ENCODE measurements around the gene IMPA2.
"Not testable (repeated sequence)": the region's sequence is repeated elsewhere in the genome, so short reads cannot be mapped to it uniquely, and the experiment has no call there.

IMPA2 gene

DNA sequence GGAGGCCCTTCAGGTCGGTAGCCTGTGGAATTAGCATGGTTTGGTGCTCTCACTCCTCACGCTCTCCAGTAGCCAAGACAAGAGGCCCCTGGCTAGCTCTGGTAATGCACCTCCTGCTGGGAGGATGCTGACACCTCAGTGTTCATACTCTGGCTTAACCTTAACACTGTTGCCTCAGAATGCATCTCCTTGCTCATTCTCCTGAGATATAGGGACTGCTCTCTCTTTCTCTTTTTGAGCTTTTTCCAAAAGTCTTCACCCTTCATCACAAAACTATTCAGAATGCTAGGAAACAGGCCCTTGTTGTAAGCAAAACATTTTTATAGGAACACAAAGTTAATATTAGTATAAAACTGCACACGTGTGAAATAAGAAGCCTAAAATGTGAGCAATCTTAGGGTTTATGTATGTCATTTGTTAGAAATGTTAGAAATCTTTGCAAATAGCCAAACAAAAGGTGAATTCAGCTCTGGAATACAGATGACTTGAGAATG, 17.3 kb upstream of the IMPA2 start:
- no peak for DNase-seq

DNA sequence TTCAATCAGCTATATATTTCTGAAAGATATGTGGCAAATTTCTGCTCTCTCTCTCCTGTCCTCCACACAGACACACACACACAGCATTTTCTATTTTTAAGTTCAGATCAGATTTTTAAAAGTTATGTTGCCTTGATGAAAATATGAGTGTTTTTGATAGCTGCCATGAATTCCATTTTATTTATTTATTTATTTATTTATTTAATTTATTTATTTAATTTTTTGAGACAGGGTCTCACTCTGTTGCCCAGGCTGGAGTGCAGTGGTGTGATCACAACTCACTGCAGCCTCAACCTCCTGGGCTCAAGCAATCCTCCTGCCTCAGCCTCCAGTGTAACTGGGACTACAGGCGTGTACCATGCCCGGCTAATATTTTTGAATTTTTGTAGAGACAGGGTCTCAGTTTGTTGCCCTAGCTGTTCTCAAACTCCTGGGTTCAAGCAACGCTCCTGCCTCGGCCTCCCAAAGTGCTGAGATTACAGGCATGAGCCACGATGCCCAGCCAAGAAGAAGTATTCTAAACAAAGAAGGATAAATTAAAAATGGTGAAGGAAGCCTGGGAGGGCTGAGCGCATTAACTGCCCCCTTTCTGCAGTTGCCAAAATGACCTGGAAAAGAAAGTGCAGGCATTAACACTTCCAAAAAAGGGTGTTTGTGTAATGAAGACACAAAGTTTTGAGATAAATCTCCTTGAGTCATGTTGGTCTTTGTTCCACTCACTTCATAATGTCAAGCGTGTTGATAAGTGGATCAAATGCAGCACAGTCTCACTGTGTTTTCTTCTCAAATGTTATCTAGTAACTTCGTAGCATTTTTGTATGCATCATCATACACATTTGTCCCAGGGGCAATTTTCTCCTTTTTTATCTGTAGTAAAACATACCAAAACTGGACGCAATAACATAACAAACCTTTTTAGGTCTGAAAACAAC, 11.1 kb upstream of the IMPA2 start:
- no peak for DNase-seq

DNA sequence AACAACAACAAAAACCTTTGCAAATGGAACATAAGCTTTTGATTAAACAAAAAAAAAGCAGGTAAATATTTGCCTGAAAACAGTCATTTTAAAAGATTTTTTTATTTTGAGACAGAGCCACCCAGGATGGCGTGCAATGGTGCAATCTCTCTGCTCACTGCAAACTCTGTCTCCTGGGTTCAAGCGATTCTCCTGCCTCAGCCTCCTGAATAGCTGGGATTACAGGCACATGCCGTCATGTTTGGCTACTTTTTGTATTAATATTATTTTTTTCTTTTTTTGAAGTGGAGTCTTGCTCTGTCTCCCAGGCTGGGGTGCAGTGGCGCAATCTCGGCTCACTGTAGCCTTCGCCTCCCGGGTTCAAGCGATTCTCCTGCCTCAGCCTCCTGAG, 10.5 kb upstream of the IMPA2 start:
- not testable (repeated sequence) for DNase-seq

DNA sequence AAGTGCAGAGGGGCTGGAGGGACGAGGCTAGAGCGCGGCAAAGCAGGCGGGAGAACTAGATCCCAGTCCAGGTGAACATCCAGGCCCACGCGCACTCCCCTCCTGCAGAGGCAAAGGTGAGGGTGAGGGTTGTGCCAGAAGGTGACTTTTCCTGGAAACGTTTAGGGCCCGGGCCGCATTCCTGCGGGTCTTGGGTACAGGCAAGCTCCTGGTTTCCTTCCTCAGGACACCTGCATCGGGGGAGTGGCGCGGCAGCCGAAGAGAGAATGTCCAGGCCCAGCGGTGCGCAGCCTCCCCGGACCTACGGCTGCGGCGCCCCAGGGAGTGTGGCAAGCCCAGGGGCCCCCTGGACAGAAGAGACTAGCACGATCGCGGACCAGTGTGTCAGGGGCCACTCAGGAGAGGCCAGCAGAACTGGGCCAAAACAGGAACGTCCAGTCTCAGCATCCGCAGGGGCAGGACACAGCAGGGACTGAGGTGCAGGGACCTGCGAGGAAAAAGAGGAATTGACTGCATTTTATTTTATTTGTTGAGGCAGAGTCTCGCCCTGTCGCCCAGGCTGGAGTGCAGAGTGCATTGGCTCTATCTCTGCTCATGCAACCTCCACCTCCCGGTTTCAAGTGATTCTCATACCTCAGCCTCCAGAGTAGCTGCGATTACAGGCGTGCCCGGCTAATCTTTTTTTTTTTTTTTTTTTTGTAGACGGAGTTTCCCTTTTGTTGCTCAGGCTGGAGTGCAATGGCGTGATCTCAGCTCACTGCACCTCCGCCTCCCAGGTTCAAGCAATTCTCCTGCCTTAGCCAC, 8.7 kb upstream of the IMPA2 start:
- DNase-seq: no peak

DNA sequence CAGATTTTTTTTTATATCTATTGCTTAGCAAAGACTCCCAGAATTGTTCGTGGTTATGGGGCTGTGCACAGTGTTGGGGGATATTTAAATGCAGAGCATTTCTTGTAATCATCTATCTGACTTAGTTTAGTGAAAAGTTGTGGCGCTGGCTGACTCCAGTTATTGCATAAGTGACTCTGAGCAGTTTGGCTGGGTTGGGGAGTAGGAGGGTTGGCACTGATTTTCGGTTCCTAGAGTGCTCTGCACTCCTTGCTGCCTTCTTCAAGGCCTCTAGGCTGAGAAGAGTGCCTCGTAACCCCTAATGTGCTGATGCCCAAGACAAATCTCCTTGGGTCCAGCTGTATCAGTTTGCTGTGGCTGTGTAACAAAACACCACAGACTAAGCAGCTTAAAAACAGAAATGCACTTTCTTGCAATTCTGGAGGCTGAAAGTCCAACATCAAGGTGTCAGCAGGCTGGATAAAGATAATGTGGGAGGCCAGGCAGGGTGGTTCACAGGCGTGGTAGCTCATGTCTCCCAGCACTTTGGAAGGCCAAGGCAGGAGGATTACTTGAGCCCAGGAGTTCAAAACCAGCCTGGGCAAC, 6.5 kb upstream of the IMPA2 start:
- no peak for DNase-seq

DNA sequence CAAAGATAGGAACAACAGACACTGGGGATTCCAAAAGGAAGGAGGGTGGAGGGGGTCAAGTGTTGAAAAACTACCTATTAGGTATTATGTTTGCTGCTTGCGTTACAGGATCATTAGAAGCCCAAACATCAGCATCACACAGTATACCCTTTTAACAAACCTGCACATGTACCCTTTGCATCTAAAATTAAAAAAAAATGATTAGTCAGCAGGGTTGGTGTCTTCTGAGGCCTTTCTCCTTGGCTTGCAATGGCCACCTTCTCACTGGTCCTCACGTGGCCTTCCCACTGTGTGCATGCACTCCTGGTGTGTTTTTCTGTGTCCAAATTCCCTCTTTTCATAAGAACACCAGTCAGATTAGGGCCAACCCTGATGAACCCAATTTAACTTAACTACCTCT, 5.6 kb upstream of the IMPA2 start:
- no peak for DNase-seq

DNA sequence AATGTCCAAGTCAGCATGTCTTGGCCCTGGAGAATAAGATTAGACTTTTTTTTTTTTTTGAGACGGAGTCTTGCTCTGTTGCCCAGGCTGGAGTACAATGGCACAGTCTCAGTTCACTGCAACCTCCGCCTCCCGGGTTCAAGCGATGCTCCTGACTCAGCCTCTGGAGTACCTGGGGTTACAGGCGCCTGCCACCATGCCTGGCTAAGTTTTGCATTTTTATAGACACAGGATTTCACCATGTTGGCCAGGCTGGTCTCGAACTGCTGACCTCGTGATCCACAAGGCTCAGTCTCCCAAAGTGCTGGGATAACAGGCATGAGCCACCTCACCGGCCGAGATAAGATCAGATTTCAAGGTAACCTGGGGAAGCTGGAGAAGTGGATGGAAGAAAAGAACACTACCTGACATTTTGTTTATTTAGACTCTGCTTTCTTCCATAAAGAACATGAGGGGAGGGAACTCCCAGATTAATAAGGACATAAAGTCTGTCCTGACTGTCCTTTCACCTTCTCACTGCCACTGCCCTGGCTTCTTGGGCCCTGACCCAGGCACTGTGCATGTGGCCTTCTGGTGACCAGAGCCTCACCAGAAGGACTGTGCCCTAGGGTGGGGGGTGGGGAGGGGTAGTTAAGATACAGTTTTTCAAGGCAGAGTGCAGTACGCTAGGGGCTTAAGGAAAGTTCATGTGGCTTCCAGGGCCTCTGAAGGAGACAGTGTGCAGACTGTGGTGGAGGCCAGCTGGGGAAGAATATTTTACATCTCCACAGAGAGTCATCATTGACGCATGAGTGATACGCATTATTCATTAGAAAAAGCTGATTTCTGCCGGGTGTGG, 4.8 kb upstream of the IMPA2 start:
- peak; percentile 46 for DNase-seq

DNA sequence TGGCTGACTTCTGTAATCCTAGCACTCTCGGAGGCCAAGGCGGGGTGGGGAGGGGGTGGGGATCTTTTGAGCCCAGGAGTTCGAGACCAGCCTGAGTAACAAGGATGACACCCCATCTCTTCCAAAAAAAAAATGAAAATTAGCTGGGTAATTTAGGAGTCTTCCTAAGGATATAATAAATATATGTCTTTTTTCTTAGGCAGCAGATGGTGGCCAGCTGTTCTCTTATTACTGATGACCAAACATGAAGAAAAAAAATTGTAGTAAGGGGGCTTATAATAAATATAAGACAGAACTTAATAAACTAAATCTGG, 4.2 kb upstream of the IMPA2 start:
- DNase-seq: no peak

DNA sequence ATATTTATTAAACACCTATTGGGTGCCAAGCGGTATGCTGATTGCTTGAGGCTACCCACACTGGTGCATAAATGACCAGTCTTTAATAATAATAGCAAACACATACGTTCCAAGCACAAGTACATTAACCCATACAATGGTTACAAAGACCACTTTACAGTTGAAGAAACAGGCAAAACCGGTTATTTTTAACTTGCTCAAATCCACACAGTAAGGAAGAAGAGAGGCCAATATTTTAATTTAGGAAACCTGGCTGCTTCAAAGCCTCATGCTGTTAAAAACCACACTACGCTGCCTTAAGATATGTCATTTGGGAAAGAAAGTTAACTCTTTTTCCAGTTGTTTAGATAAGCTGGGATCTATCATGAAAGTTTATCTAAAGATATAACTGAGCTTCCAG, 2.4 kb upstream of the IMPA2 start:
- DNase-seq: no peak

DNA sequence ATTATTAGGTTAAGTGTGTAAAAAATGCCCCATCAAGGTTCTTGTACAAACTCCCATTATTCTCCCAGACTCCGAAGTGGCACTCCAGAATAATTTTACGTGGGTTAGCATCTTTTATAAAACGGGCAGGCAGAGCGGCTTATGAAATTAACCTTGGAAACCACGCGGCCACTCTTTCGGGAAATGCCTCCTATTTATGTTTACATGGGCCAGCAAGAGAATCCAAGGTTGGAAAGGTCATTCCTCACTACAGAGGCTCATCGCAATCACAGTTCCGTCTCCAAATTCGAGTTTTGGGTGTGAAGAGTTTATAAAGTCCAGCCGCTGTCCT, 1.2 kb upstream of the IMPA2 start:
- no peak for DNase-seq

DNA sequence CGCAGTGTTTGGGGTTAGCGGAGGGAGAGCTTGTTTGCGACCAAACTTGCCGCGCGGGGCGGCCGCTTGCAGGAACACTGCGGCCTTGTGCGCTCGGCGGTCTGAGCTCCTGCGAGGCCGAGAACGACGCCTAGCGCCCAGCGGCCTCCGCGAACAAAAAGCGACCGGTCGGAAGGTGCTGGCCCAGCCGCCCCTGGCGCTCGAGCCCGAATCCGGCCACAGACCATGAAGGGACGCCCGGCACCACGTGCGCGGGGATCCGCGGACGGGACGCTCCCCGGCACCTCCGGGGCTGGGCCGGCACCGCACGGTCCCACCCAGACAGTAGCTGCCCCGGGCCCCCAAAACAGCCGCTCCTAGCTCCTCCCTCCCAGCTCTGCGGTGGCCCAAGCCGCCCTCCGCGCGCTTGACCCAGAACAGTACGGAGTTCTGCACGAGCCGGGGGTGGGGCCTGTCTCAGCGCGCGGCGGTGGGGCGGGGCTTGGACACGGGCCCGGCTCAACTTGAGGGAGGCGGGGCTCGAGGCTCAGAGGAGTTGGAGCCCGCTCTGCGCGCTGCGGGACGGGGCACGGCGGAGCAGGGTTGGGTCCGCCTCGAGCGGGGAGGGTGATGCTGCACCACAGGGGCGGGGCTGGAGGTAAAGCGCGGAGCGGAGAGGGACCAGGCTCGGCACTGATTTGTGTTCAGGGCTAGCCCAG, 664 bp upstream of the IMPA2 start:
- DNase-seq: no peak

DNA sequence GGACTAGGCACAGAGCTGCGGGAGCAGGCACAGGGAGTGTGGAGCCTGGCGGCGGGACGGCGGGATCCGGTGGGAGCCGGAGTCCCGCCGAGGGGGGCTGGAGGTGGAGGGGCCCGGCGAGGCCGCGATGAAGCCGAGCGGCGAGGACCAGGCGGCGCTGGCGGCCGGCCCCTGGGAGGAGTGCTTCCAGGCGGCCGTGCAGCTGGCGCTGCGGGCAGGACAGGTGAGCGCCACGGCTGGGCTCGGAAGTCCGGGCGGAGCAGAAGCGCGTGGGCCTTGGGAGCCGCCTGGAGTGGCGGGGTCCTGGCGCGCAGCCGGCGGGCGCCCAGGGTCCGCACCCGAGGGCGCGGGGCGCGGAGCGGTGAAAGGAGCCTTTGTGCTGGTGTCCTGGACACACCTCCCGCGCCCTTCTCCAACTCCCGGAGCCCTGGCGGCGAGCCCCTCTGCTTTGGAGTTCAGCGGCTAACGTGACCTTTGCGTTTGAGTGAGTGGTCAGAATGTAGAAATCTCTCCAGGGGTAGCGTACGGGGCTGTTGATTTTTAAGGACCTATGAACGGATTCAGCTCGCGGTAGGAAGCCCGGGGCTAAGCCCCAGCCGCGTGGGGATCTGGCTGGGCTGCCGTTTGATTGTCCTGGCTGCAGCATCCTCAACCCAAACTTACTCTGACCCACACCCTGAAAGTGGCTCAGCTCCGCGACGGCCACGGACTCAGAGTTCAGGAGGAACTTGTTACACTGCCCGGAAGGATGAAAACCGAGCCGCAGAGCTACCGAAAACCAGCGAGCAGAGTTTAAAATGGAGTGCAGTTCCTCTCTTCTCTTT, 448 bp downstream of the IMPA2 start:
- DNase-seq: peak; percentile 62

DNA sequence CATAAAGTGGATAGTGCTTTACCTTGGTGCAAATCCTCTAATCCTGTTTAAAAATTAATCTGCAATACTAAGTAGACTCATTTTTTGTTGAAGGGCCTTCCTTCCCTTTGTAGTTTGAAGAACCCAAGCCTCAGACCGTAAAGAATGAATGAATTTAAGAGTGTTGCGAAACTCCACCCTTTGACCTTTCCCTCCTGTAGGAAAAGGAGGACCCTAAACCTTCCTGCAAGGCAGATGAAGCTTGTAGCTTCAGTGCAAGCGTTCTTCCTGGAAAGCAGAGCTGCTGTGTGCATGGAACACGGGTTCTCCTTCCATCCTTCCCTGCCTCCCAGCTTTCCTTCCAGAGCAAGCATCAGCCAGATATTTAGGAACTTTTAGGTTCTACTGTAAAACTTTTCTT, 1.7 kb downstream of the IMPA2 start:
- no peak for DNase-seq

DNA sequence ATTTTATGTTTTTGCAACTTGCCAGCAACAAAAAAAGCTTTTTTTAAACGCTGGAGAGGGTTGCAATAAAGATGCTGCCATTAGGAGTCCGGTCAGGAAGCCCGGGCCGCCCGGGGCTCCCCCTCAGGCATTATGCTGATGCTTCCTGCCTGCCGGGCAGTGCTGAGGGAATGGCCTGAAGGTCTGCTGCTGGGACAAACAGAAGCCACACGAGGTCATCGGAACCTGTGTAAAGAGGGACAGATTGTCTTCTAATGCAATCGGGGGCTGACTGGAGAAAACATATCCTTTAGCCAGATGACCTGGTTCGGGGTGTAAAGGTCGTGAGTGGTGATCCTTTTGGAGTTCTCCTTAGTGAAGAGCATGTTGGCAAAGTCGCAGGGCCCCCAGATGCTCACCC, 2.3 kb downstream of the IMPA2 start:
- no peak for DNase-seq

DNA sequence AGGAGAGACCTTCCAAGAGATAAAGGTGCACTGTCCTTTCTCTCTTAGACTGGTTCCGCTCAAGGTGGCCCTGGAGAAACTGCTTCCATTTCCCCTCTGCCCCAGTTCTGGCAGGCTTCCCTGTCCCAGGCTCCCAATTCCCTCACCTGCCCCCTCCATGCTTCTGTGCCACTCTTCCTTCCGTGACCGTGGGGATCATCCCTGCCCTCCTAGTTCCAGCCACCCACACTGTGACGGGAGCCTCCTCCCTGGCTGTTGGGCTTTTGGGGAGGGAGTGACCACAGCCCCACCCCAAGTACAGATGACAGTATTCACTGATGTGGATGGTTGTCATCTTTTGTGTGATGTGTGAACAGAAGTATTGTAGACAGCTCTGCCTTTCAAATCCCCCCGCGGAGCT, 2.8 kb downstream of the IMPA2 start:
- no peak for DNase-seq

DNA sequence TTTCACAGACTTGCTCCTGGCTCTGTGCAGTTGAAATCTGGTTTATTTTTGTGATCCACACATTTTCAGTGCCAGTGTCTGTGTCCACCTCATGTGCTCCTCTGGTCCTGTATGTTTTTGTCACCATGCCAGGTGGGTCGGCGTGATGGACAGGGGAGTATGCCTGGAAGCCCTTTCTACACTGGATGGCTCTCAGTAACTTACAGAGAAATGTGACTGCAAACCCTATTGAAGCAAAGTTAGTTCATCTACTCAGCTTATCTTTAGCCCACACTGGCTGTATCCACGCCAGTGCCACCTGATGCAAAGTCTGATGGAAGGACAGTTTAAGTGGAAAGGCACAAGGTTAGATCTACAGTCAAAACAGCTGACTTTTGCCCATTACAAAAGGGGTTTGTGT, 4.3 kb downstream of the IMPA2 start:
- no peak for DNase-seq

DNA sequence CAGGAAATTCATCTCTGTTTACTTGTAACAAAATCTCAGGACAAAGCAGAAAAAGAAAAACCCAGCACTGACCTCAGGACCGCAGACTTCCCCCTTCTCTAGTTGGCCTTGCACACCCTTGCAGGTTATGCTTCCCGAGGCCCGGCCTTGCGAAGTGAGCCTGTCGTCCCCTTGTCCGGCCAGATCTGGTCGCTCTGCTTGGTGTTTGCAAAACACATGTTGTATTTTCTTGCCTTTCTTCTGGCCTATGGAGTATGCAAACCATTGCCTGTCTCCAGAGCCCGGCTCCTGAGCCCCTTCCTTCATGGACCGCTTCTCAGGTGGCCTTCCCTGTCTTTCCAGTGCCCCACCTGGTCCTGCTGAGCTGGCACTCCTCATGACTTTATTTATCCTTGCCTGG, 4.8 kb downstream of the IMPA2 start:
- DNase-seq: no peak

DNA sequence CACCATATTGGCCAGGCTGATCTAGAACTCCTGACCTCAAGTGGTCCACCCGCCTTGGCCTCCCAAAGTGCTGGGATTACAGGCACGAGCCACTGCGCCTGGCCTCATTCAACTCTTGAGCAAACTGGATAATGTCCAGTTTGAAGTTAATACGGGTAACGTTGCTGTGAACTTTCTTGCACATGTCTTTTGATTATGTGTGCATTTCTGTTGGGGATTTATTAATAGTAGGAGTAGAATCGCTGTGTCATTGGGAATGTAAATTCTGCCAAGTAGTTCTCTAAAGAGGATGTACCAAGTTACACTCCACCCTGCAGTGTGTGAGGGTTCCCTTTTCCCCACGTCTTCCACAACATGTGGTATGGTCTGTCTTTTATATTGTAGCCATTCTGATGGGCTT, 6.2 kb downstream of the IMPA2 start:
- no peak for DNase-seq

DNA sequence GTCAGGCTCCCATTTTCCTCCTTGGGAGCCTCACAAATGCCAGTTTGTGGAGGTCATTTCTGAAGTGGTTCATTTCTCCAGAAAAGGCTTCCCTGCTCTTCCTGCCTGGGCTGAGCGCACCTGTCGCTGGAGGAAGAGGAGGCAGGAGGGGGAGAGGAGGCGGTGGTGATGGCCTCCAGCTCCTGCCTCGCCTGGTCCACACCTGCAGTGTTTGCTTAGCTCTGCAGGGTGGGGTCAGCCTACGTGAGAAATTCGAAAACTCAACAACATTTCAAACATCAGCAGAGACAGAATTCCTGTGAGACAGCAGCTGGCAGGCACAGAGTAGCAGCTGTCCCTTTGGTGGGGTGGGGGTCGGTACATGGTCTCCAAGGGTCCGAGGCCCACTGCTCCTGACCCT, 7.9 kb downstream of the IMPA2 start:
- DNase-seq: no peak

DNA sequence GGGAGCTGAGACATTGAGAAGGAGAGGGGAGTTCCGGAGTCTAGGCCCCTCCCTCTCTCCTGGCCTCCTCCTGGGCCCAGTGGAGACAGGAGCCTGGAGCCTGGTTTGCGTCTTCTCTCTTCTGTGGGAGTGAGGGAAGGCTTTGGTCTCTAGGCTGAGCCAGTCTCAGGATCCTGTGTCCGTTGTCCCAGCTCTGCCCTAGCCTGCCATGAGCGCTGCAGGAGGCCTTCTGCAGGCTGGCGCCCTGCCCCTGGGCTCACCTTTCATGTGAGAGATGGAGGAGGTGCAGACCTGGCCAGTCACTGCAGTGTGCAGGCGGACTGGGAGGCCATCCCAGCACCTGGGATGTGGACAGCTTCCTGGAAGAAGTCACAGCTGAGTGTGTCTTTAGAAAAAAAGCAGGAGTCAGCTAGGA, 8.7 kb downstream of the IMPA2 start:
- no peak for DNase-seq

DNA sequence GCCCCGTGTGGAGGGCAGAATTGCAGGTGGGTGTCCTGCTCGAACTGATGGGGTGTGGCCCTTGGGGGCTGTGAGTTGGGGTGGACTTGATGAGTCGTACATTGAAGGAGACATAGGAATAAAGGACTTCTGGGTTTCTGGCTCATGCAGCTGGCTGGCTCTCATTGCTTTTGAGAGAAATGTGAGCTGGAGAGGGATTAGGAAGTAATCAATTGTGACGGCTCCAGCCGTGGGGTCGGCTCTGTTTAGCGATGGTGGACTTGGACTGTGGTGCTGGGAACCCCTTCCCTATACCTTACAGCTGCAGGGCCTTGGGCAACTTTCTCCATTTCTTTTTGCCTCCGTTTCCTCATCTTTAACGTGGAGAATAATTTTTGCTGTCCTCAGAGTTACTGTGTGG, 9.2 kb downstream of the IMPA2 start:
- no peak for DNase-seq
